ENCODE measurements around the gene HBA2.

DNA sequence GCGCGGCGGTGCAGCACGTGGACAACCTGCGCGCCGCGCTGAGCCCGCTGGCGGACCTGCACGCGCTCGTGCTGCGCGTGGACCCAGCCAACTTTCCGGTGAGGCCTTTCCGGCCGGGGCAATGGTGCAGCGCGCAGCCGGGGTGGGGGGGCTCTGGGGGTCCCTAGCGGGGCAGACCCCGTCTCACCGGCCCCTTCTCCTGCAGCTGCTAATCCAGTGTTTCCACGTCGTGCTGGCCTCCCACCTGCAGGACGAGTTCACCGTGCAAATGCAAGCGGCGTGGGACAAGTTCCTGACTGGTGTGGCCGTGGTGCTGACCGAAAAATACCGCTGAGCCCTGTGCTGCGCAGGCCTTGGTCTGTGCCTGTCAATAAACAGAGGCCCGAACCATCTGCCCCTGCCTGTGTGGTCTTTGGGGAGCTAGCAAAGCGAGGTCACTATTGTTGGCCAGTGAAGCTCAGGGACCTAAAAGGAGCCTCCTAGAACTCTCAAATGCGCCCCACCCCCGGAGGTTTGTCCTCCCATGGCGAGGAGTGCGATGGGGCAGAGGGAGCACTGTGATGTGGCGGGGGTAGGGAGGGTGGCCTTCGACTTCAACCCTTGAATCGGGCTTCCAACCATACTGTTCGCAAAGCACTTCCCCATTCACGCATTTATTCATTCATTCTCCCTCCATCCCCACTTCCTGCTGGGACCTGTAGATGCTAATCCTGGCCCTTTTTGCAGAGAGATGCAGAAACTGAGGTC is 6.1 kb upstream of the HBA2 start:
- TF ChIP-seq, protein P1, sequence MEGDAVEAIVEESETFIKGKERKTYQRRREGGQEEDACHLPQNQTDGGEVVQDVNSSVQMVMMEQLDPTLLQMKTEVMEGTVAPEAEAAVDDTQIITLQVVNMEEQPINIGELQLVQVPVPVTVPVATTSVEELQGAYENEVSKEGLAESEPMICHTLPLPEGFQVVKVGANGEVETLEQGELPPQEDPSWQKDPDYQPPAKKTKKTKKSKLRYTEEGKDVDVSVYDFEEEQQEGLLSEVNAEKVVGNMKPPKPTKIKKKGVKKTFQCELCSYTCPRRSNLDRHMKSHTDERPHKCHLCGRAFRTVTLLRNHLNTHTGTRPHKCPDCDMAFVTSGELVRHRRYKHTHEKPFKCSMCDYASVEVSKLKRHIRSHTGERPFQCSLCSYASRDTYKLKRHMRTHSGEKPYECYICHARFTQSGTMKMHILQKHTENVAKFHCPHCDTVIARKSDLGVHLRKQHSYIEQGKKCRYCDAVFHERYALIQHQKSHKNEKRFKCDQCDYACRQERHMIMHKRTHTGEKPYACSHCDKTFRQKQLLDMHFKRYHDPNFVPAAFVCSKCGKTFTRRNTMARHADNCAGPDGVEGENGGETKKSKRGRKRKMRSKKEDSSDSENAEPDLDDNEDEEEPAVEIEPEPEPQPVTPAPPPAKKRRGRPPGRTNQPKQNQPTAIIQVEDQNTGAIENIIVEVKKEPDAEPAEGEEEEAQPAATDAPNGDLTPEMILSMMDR (conservative IDR thresholded peaks at IDR 0.05; ENCODE audit: low read length), result no peak
- no peak for TF ChIP-seq EZH2phosphoT487 (IDR thresholded peaks at IDR 0.05; ENCODE audit: borderline replicate concordance)
